Caco-2 (cell line): Measurements from ENCODE around the gene NAALADL2. TPM values are rescaled to one million over a fixed set of nuclear protein-coding genes. Genes with fewer than 3 reads are reported as not detected.

ENCODE experiments used
- BruUV-seq: library from RNA; stranded (reverse); fragments of 400-500 nt; replicated peaks from 2 replicates; lab custom pipeline; 2021; lab: Mats Ljungman, UMichigan
- CTCF ChIA-PET: fragments of 300-600 bp; sonication (Branson Sonifier 250); formaldehyde crosslinking; loops from one replicate; lab custom pipeline; 2022; ENCODE audit warnings: antibody characterized with exemption; lab: Charles Lee
- POLR2A ChIA-PET: fragments of 300-600 bp; sonication (Branson Sonifier 250); formaldehyde crosslinking; loops from one replicate; lab custom pipeline; 2022; ENCODE audit warnings: antibody characterized with exemption; lab: Charles Lee
- DNase-seq, 2 experiments: peaks; one replicate each; pipeline versions ENCODE4 v3.0.0 to v3.0.0-alpha.2; 2020 to 2022
- H3K27me3 ChIP-seq: replicated peaks from 2 replicates; pipeline ENCODE4 v1.6.0; 2011; ENCODE audit warnings: low read length; ENCODE audit not compliant: control insufficient read depth, insufficient read depth
- H3K36me3 ChIP-seq: 2 replicates; pipeline ENCODE4 v1.5.1; 2011; ENCODE audit warnings: low read length; ENCODE audit not compliant: control insufficient read depth, insufficient read depth
- H3K4me1 ChIP-seq: fragments of 250-450 bp; sonication (Bioruptor Pico); 2 replicates; pipeline ENCODE4 v1.5.1; 2020; ENCODE audit warnings: mild to moderate bottlenecking
- H3K4me3 ChIP-seq: 2 replicates; pipeline ENCODE4 v1.5.1; 2011; ENCODE audit warnings: low read depth, mild to moderate bottlenecking, control low read depth, low read length
- H3K9me3 ChIP-seq: fragments of 250-450 bp; sonication (Bioruptor Pico); 2 replicates; pipeline ENCODE4 v1.5.1; 2020; ENCODE audit warnings: mild to moderate bottlenecking, moderate library complexity
- H3K27ac Mint-ChIP-seq: one replicate; pipeline ENCODE4 v1.8.0; 2022; ENCODE audit warnings: mixed read lengths; ENCODE audit not compliant: unreplicated experiment
- H3K27me3 Mint-ChIP-seq: one replicate; pipeline ENCODE4 v1.8.0; 2022; ENCODE audit warnings: mixed read lengths; ENCODE audit not compliant: insufficient read depth, unreplicated experiment
- H3K36me3 Mint-ChIP-seq: one replicate; pipeline ENCODE4 v1.8.0; 2022; ENCODE audit warnings: mild to moderate bottlenecking, mixed read lengths; ENCODE audit not compliant: insufficient read depth, unreplicated experiment
- H3K4me1 Mint-ChIP-seq: one replicate; pipeline ENCODE4 v1.8.0; 2022; ENCODE audit warnings: low read depth, mixed read lengths; ENCODE audit not compliant: unreplicated experiment
- H3K4me3 Mint-ChIP-seq: one replicate; pipeline ENCODE4 v1.8.0; 2022; ENCODE audit warnings: mild to moderate bottlenecking, moderate library complexity, mixed read lengths; ENCODE audit not compliant: unreplicated experiment
- H3K9me3 Mint-ChIP-seq: one replicate; pipeline ENCODE4 v1.8.0; 2022; ENCODE audit warnings: mixed read lengths; ENCODE audit not compliant: unreplicated experiment
- CTCF ChIP-seq, 2 experiments: fragments of 200-600 bp in 1 of 2; IDR thresholded peaks; 1 replicate in 1 of 2; 2 replicates in 1 of 2; pipeline versions ENCODE4 v1.5.1 to v1.8.0; 2011 to 2022; ENCODE audit warnings: antibody characterized with exemption in 1 of 2, control low read depth in 1 of 2, inconsistent platforms in 1 of 2, low read depth in 1 of 2, low read length in 1 of 2, mild to moderate bottlenecking in 1 of 2, moderate library complexity in 1 of 2; ENCODE audit not compliant: insufficient read depth in 1 of 2, severe bottlenecking in 1 of 2, unreplicated experiment in 1 of 2
- intact Hi-C: fragments of 100-400 bp; cut with micrococcal nuclease; formaldehyde crosslinking; loops from one replicate; pipeline ENCODE4 v1.10.0; 2022; ENCODE audit not compliant: unreplicated experiment
- total RNA-seq: library from RNA; stranded (reverse); gene quantifications from 2 replicates; pipeline ENCODE4 v1.2.3, GENCODE V29; 2022

The NAALADL2 gene
- total RNA-seq, 1 experiment from 2014 or later = 4.4 TPM

DNA sequence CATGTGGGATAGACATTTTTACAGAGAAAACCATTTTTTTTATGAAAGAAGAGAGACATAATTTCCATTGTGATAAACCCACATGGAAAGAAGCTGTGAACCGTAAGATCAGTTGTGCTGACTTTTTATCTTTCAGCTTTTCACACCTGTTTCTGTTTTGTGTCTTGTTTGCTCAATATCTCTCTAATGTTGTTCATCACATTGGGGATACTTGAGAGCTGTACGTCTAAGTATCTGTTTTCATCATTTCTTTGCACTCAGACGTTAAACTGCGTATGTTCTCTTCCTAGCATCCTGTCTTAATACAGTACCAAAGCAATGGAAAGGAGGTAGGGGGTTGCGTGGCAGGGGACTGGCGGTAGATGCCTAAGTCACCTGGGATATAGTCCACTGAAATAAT, 449.0 kb downstream of the NAALADL2 start:
- POLR2A ChIA-PET = no interaction called here
- Mint-ChIP-seq H3K27ac (no peak overlapping the region), H3K27me3 (no peaks in the 10 kb centered on the region), H3K36me3 (no peaks in the 10 kb centered on the region), H3K4me3 (no peak overlapping the region), H3K9me3 (no peaks in the 10 kb centered on the region), H3K4me1 (no peaks in the 10 kb centered on the region)
- H3K36me3 ChIP-seq = no peaks in the 10 kb centered on the region
- no peak overlapping the region for H3K4me3 ChIP-seq
- no peak for DNase-seq
- H3K4me1 ChIP-seq = no peaks in the 10 kb centered on the region
- no peaks in the 10 kb centered on the region for H3K9me3 ChIP-seq
- TF ChIP-seq CTCF (IDR thresholded peaks at IDR 0.05; ENCODE audit: insufficient read depth in 1 of 2, low read depth in 1 of 2, low read length in 1 of 2, severe bottlenecking in 1 of 2, unreplicated experiment in 1 of 2) = no peak
- intact Hi-C loops = no loop called here
- CTCF ChIA-PET = no interaction called here
- no TSS peak for BruUV-seq
- H3K27me3 ChIP-seq = no peaks in the 10 kb centered on the region

- ChIA-PET POLR2A (no interaction called here), CTCF (no interaction called here)
- H3K4me1 ChIP-seq = no peaks in the 10 kb centered on the region
- intact Hi-C loops = no loop called here
- Mint-ChIP-seq H3K36me3 (no peaks in the 10 kb centered on the region), H3K9me3 (no peaks in the 10 kb centered on the region), H3K27me3 (no peaks in the 10 kb centered on the region), H3K4me3 (no peak overlapping the region), H3K4me1 (no peaks in the 10 kb centered on the region), H3K27ac (no peak overlapping the region)
- no peak for TF ChIP-seq CTCF (IDR thresholded peaks at IDR 0.05; ENCODE audit: insufficient read depth in 1 of 2, low read depth in 1 of 2, low read length in 1 of 2, severe bottlenecking in 1 of 2, unreplicated experiment in 1 of 2)
- DNase-seq = no peak
- H3K4me3 ChIP-seq = no peak overlapping the region
- no peaks in the 10 kb centered on the region for H3K9me3 ChIP-seq
- BruUV-seq = no TSS peak
- H3K27me3 ChIP-seq = no peaks in the 10 kb centered on the region
- no peaks in the 10 kb centered on the region for H3K36me3 ChIP-seq
Measured at GRCh38 chr3:175310046-175310445, 450.9 kb downstream of the NAALADL2 start.

- no peak overlapping the region for H3K4me3 ChIP-seq
- intact Hi-C loops = no loop called here
- ChIA-PET POLR2A (no interaction called here), CTCF (no interaction called here)
- H3K36me3 ChIP-seq = no peaks in the 10 kb centered on the region
- no peaks in the 10 kb centered on the region for H3K27me3 ChIP-seq
- Mint-ChIP-seq H3K36me3 (no peaks in the 10 kb centered on the region), H3K27ac (no peak overlapping the region), H3K4me1 (no peaks in the 10 kb centered on the region), H3K4me3 (no peak overlapping the region), H3K9me3 (no peaks in the 10 kb centered on the region), H3K27me3 (no peaks in the 10 kb centered on the region)
- DNase-seq = no peak
- TF ChIP-seq CTCF (IDR thresholded peaks at IDR 0.05; ENCODE audit: insufficient read depth in 1 of 2, low read depth in 1 of 2, low read length in 1 of 2, severe bottlenecking in 1 of 2, unreplicated experiment in 1 of 2) = no peak
- no peaks in the 10 kb centered on the region for H3K9me3 ChIP-seq
- H3K4me1 ChIP-seq = no peaks in the 10 kb centered on the region
- BruUV-seq = no TSS peak
Measured at GRCh38 chr3:175311404-175311803, 452.3 kb downstream of the NAALADL2 start.
